DOHH2 (cell line): ENCODE data around the gene STMND1.
"Not testable (repeated sequence)": the region's sequence is repeated elsewhere in the genome, so short reads cannot be mapped to it uniquely, and the experiment has no call there.

ENCODE experiments used
- H3F3A ChIP-seq: fragments of 200-600 bp; sonication (generic), shearing (Covaris generic); 2 replicates; pipeline ENCODE4 v1.6.0; 2016; ENCODE audit warnings: antibody characterized with exemption, mild to moderate bottlenecking; ENCODE audit not compliant: control insufficient read depth, insufficient read depth
- H3K27ac ChIP-seq: fragments of 200-600 bp; sonication (generic); 2 replicates; pipeline ENCODE4 v1.5.1; 2014; ENCODE audit warnings: low read depth, mild to moderate bottlenecking, low read length, moderate library complexity
- H3K27me3 ChIP-seq: fragments of 200-600 bp; sonication (generic); 2 replicates; pipeline ENCODE4 v1.6.1; 2014; ENCODE audit warnings: mild to moderate bottlenecking, low read length, mixed read lengths; ENCODE audit not compliant: control insufficient read depth
- H3K36me3 ChIP-seq: fragments of 200-600 bp; sonication (generic); 2 replicates; pipeline ENCODE4 v1.6.1; 2014; ENCODE audit warnings: mild to moderate bottlenecking, low read length, moderate library complexity, mixed read lengths; ENCODE audit not compliant: control insufficient read depth
- H3K4me1 ChIP-seq: fragments of 200-600 bp; sonication (generic); 2 replicates; pipeline ENCODE4 v1.6.1; 2014; ENCODE audit warnings: mild to moderate bottlenecking, low read length, mixed read lengths; ENCODE audit not compliant: control insufficient read depth
- H3K4me2 ChIP-seq: fragments of 200-600 bp; sonication (generic); 2 replicates; pipeline ENCODE4 v1.6.0; 2014; ENCODE audit warnings: mild to moderate bottlenecking, low read length, moderate library complexity
- H3K4me3 ChIP-seq: fragments of 200-600 bp; sonication (generic); 2 replicates; pipeline ENCODE4 v1.5.1; 2014; ENCODE audit warnings: mild to moderate bottlenecking, low read length, mixed read lengths
- H3K79me2 ChIP-seq: fragments of 200-600 bp; sonication (generic); 2 replicates; pipeline ENCODE4 v1.6.1; 2014; ENCODE audit warnings: mild to moderate bottlenecking, low read length, mixed read lengths; ENCODE audit not compliant: control insufficient read depth
- H3K9me2 ChIP-seq: fragments of 200-600 bp; sonication (generic); replicated peaks from 2 replicates; pipeline ENCODE4 v1.6.1; 2014; ENCODE audit warnings: mild to moderate bottlenecking, low read length, mixed read lengths; ENCODE audit not compliant: control insufficient read depth
- H3K9me3 ChIP-seq: fragments of 200-600 bp; sonication (generic); 2 replicates; pipeline ENCODE4 v1.6.1; 2014; ENCODE audit warnings: antibody characterized with exemption, low read length, mixed read lengths; ENCODE audit not compliant: control insufficient read depth, insufficient read depth
- H4K20me1 ChIP-seq: fragments of 200-600 bp; sonication (generic); 2 replicates; pipeline ENCODE4 v1.6.0; 2014; ENCODE audit warnings: low read depth, mild to moderate bottlenecking, antibody characterized with exemption, low read length, moderate library complexity; ENCODE audit not compliant: control insufficient read depth, insufficient read depth
- CTCF ChIP-seq: fragments of 200-600 bp; sonication (generic); IDR thresholded peaks from one replicate; pipeline ENCODE4 v1.5.1; 2014; ENCODE audit warnings: antibody characterized with exemption, mild to moderate bottlenecking, low read depth, low read length; ENCODE audit not compliant: poor library complexity, severe bottlenecking
- EZH2phosphoT487 ChIP-seq: fragments of 200-600 bp; sonication (generic); IDR thresholded peaks from 2 replicates; pipeline ENCODE4 v1.6.1; 2017; ENCODE audit warnings: borderline replicate concordance, mild to moderate bottlenecking, antibody characterized with exemption, low read length, moderate library complexity, mixed read lengths

Gene STMND1

GRCh38 chr6:17062871-17063440, 38.9 kb upstream of the STMND1 start:
- Histone ChIP-seq H3K4me3 (no peak overlapping the region), H3K27me3 (no peaks in the 10 kb centered on the region), H3F3A (no peaks in the 10 kb centered on the region), H3K9me3 (no peaks in the 10 kb centered on the region), H3K4me1 (no peaks in the 10 kb centered on the region), H3K36me3 (no peaks in the 10 kb centered on the region), H3K79me2 (no peaks in the 10 kb centered on the region), H3K9me2 (no peaks in the 10 kb centered on the region), H3K4me2 (no peak overlapping the region), H4K20me1 (no peaks in the 10 kb centered on the region), H3K27ac (no peak overlapping the region)
- TF ChIP-seq EZH2phosphoT487 (no peak), CTCF (no peak)

GRCh38 chr6:17064975-17065374, 36.9 kb upstream of the STMND1 start:
- Histone ChIP-seq H3K27ac (no peak overlapping the region), H3K4me2 (no peak overlapping the region), H3F3A (no peaks in the 10 kb centered on the region), H3K4me3 (no peak overlapping the region), H3K4me1 (no peaks in the 10 kb centered on the region), H3K9me2 (no peaks in the 10 kb centered on the region), H3K36me3 (no peaks in the 10 kb centered on the region), H3K27me3 (no peaks in the 10 kb centered on the region), H3K9me3 (peaks cover 2% of the 10 kb centered on the region; the same call in 1 of the 2 replicates), H3K79me2 (no peaks in the 10 kb centered on the region), H4K20me1 (no peaks in the 10 kb centered on the region)
- TF ChIP-seq EZH2phosphoT487 (no peak), CTCF (no peak)

GRCh38 chr6:17066610-17067009, 35.2 kb upstream of the STMND1 start:
- no peaks in the 10 kb centered on the region for H3K36me3 ChIP-seq
- no peaks in the 10 kb centered on the region for H3K27me3 ChIP-seq
- no peaks in the 10 kb centered on the region for H4K20me1 ChIP-seq
- no peak overlapping the region for H3K4me2 ChIP-seq
- H3K4me3 ChIP-seq = no peak overlapping the region
- H3K9me3 ChIP-seq = peaks cover 4% of the 10 kb centered on the region; the same call in 1 of the 2 replicates
- H3K27ac ChIP-seq = no peak overlapping the region
- H3K9me2 ChIP-seq = no peaks in the 10 kb centered on the region
- no peak for TF ChIP-seq EZH2phosphoT487
- no peak for TF ChIP-seq CTCF
- no peaks in the 10 kb centered on the region for H3F3A ChIP-seq
- no peaks in the 10 kb centered on the region for H3K4me1 ChIP-seq
- H3K79me2 ChIP-seq = no peaks in the 10 kb centered on the region

GRCh38 chr6:17068972-17069371, 32.9 kb upstream of the STMND1 start:
- H3K27ac ChIP-seq, H3K79me2 ChIP-seq, H3K9me3 ChIP-seq, H3K4me2 ChIP-seq, H3K4me3 ChIP-seq, H3K4me1 ChIP-seq, H3F3A ChIP-seq, H4K20me1 ChIP-seq, H3K36me3 ChIP-seq, H3K9me2 ChIP-seq, H3K27me3 ChIP-seq: not testable (repeated sequence)

- not testable (repeated sequence) for H3K9me3 ChIP-seq, H4K20me1 ChIP-seq, H3K79me2 ChIP-seq, H3K27me3 ChIP-seq, H3K4me2 ChIP-seq, H3F3A ChIP-seq, H3K9me2 ChIP-seq, H3K4me3 ChIP-seq, H3K4me1 ChIP-seq, H3K27ac ChIP-seq, H3K36me3 ChIP-seq
These were observed 31.4 kb upstream of the STMND1 start for GRCh38 chr6:17070400-17070799.

GRCh38 chr6:17073596-17073995, 28.3 kb upstream of the STMND1 start:
- H3K27ac ChIP-seq, H3K79me2 ChIP-seq, H3K36me3 ChIP-seq, H3F3A ChIP-seq, H4K20me1 ChIP-seq, H3K4me1 ChIP-seq, H3K27me3 ChIP-seq, H3K9me2 ChIP-seq, H3K4me2 ChIP-seq, H3K4me3 ChIP-seq, H3K9me3 ChIP-seq: not testable (repeated sequence)
